HG03135 (cell line): ENCODE data around the gene WWC1.

Experiments used
- ATAC-seq: cut with Tn5 transposase; IDR thresholded peaks from one replicate; pipeline ENCODE4 v1.9.1; 2021; ENCODE audit warnings: mild to moderate bottlenecking, moderate library complexity; ENCODE audit not compliant: unreplicated experiment

Gene WWC1

GRCh38 chr5:168360521-168361285 lies 69.3 kb downstream of the WWC1 start:
- ATAC-seq: no peak

DNA sequence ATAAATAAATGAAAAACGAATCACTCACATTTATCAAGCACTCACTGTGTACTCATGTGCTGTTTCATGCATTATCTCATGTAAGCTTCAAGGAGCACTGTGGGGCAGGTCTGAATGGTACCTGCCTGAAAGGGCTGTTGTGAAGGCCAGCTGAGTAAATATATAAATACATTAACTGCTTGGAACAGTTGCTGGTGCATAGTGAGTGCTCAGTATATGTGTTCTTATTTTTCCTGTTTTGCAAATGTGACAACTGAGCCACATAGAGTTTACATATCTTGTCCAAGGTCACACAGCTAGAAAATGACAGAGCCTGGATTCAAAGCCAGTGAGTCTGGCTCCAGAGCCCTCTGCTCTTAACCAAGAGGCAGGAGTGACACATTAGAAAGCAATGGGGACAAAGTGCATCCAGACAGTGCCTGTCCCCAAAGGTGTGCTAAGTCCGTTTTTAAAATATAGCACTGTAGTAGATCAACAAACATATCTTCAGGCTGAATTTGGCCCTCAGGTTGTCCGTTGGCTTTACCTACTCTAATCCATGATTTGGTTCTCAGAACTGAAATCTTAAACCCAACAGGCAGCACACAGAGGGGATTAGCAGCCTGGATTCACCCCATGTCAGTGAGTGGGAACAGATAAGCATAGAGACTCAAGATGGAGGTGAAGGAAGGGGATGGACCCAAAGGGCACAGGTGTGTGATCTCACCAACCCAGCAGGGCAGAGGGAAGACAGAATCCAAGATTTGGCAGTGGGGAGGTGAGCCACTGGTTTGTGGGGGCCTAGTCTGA lies 70.8 kb downstream of the WWC1 start:
- no peak for ATAC-seq

DNA sequence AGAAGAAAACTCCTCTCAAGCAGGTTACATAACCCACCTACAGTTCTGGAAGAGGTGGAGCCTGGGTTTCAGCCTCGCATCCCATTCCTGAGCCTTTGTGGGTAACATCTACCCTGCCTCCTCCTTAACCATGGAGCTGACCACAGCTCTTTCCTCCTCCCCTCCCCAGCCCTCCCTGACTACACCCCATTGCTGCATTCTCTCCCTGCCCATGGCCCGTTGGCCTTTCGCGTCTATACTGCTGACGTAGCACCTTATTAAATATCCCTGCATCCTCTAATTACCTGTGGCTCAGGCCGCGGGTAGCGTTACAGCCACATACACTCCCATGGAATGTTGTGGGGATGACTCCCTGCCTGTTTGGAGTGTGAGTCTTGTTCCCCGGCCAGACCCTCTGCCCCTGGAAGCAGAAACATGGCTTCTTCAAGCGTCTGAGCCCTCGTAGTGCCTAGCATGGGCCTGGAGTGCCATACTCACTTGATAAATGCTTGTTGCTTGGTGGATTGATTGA lies 72.8 kb downstream of the WWC1 start:
- no peak for ATAC-seq

GRCh38 chr5:168364750-168365550 lies 73.5 kb downstream of the WWC1 start:
- ATAC-seq: no peak

GRCh38 chr5:168365581-168366081 lies 74.2 kb downstream of the WWC1 start:
- no peak for ATAC-seq

GRCh38 chr5:168366116-168366515 lies 74.7 kb downstream of the WWC1 start:
- ATAC-seq: no peak

- no peak for ATAC-seq
Observed at GRCh38 chr5:168368854-168369253, 77.4 kb downstream of the WWC1 start.

GRCh38 chr5:168370831-168371230 lies 79.4 kb downstream of the WWC1 start:
- no peak for ATAC-seq

DNA sequence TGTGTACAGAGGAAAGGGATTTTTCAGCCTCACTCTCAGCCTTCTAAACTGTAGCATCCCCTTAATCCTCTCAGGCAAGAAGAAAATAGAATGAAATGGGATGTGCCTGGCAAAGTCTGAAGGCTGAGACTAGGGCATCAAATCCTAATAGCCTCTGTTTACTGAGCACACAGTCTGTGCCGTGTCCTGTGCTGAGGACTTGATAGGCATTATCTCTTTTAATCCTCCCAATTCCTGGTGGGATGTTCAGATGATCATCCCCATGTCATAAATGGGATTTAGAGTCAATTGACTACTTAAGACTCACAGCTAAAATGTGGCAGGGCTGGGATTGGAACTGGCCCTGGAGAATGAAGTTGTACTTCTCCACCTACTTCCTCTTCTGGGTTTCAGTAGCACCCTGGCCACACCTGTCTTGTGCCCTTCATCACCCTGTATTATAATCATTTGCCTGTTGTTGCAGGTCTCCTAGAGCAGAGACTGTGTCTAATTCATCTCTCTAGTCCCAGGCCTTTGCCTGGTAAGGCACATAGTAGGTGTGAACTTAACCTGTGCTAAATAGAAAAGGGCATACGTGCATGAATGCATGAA lies 81.0 kb downstream of the WWC1 start:
- no peak for ATAC-seq

DNA sequence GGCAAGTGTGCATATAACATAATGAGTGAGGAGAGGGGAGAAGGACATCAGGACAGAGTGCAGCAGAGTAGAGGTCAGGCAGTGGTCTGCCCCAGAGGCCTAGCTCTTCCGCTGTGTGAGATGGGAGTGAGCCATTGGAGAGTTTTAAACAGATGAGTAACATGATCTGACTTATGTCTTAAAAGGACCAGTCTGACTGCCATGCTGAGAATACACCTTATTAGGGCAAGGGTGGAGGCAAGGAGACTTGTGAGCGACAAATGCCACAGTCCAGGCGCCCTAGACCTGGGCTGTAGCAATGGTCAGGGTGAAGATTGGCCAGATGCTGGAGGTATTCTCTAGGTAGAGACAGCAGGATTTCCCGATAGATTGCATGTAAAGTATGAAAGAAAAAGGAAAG lies 83.1 kb downstream of the WWC1 start:
- no peak for ATAC-seq

DNA sequence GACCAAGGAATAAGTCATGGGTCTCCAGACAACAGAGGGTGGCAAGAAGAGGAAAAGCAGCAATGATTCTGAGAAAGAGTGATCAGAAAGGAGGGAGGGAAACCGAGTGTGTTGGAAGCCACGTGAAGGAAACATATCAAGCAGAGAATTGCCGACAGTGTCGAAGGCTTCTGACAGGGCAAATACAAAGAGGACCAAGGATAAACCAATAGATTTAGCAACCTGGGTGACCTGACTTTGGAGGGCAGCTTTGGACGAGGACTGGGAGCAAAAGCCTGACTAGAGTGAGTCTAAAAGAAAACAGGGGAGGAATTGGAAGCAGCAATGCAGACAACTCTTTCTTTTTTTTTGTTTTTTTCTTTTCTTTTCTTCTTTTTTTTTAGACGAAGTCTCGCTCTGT lies 83.8 kb downstream of the WWC1 start:
- no peak for ATAC-seq

DNA sequence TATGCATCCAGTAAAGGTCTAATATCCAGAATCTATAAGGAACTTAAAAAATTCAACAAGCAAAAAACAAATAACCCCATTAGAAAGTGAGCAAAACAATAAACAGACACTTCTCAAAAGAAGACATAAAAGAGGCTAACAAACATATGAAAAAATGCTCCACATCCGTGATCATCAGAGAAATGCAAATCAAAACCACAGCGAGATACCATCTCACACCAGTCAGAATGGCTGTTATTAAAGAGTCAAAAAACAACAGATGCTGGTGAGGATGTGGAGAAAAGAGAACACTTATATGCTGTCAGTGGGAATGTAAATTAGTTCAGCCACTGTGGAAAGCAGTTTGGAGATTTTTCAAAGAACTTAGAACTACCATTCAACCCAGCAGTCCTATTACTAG lies 86.1 kb downstream of the WWC1 start:
- no peak for ATAC-seq

DNA sequence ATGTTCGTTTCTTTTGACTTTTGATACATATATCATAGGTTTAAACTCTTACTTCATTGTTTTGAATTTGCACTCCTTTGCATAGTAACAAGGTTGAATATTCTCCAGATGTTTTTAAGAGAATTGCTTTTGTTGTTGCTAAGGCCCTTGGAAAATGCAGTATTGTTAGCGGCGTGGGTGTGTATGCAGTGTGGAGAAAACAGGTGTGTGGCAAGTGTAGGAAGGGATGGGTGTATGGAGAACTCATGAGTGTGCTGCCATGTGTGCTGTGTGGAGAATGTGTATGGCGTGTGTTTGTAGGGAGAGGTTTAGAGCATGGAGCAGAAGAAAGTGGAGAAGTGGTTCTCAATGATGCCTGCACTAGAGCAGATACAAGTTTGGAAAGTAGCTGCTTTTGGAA lies 87.3 kb downstream of the WWC1 start:
- no peak for ATAC-seq

DNA sequence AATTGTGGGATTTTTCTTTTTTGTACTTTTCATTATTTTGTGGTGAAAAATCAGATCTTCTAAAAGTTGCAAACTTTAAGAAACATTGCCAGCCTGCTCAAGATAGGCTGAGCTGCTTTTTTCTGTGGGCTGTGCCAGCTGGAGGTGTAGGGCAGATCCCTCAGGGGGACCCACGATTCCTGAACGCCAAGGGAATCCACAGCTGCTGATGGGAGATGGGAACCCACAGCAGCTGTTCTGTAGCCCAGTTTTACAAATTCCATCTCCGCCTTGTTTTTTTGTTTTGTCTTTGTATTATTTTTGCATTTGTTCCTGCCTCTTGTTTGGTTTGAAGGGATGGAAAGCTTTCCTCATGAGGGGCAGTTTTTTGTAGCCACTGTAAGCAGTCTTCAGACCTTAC lies 91.0 kb downstream of the WWC1 start:
- ATAC-seq: no peak

DNA sequence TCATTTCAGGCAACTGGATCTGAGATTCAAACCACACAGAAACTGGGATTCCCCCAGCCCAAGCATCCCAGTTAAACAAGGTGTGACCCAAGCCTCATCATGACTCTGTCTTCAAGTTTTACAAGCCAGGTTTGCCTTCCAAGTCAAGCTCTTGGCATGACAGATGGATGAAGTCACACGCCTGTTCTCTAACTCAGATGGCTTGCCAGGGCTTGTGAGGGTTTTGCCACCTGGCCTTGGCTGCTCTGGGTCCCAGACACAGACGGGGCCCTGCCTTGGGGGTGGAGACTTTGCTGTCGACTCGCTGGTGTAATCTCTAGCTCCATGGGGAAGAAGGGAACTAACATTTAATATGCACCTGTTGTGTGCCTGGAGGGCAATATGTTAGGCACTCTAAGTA lies 99.0 kb downstream of the WWC1 start:
- ATAC-seq: no peak

GRCh38 chr5:168393773-168394172 lies 102.3 kb downstream of the WWC1 start:
- no peak for ATAC-seq

DNA sequence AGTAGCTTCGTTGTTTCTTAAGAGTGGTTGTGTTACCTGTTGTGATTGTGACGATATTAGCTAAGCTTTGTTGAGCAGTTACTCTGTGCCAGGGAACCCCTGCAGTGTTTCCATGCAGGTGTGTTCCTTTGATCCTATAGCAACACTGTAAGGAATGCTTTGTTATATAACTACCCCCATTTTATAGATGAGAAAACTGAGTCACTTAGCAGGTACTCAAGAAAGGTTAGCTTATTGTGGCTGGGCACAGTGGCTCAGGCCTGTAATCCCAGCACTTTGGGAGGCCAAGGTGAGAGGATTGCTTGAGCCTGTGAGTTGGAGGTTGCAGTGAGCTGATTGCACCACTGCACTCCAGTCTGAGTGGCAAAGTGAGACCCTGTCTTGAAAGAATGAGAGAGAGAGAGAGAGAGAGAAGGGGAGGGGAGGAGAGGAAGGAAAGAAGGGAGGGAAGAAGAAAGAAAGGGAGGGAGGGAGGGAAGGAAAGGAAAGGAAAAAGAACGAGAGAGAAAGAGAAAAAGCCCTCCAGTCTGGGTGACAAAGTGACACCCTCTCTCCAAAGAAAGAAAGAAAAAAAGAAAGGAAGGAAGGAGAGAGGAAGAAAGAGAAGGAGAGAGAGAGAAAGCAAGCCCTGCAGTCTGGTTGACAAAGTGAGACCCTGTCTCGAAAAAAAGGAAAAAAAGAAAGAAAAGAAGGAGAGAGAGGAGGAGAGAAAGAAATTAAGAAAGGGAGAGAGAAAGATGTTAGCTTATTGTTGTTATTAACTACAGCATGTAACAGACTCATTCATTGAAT lies 109.2 kb downstream of the WWC1 start:
- ATAC-seq: no peak

DNA sequence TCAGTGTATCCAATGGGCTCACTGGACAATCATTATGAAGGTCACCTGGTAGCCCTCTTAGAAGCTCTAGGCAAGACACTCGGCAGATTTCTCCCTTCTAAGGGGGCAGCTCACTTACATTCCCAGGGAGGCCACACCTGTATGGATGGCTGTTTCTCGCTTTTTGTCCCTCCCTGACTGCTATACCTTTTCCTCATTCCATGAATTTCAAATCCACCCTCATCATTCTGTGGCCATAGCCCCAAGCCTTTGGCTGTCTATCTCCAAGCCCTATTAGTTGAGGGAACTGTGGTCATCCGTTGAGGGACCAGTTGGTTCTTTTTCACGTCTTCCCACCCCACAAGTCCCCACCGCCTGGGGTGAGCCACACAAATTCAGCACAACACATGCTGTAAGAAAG lies 109.8 kb downstream of the WWC1 start:
- no peak for ATAC-seq

- ATAC-seq: no peak
Observed at GRCh38 chr5:168401880-168402279, 110.4 kb downstream of the WWC1 start.

- no peak for ATAC-seq
Observed at GRCh38 chr5:168404365-168404764, 112.9 kb downstream of the WWC1 start.
